Gastroesophageal sphincter (tissue), 3 donors: ENCODE results near the gene MATN1.
A peak's percentile ranks its signal among the peaks of the same experiment; 100 is the strongest.

ENCODE experiments used
- EP300 ChIP-seq: sonication (generic); formaldehyde crosslinking; IDR thresholded peaks from one replicate; pipeline ENCODE4 v1.6.1; 2017; ENCODE audit warnings: antibody characterized with exemption, mild to moderate bottlenecking
- POLR2A ChIP-seq, 2 donors: fragments of 450-650 bp; IDR thresholded peaks; one replicate each; pipeline ENCODE4 v1.6.1; 2017; ENCODE audit warnings: antibody characterized with exemption in 2 of 2, mild to moderate bottlenecking in 2 of 2, moderate library complexity in 1 of 2
- POLR2AphosphoS5 ChIP-seq: sonication (generic); formaldehyde crosslinking; IDR thresholded peaks from one replicate; pipeline ENCODE4 v1.6.1; 2017; ENCODE audit warnings: antibody characterized with exemption
- TF ChIP-seq, protein P1 (sequence below), 4 experiments: fragments of 200-600 bp in 2 of 4; fragments of 450-650 bp in 2 of 4; sonication (generic) in 1 of 4; IDR thresholded peaks; one replicate each; pipeline ENCODE4 v1.5.1; 2017 to 2019; ENCODE audit warnings: antibody characterized with exemption in 4 of 4, mild to moderate bottlenecking in 2 of 4, moderate library complexity in 2 of 4

DNA sequence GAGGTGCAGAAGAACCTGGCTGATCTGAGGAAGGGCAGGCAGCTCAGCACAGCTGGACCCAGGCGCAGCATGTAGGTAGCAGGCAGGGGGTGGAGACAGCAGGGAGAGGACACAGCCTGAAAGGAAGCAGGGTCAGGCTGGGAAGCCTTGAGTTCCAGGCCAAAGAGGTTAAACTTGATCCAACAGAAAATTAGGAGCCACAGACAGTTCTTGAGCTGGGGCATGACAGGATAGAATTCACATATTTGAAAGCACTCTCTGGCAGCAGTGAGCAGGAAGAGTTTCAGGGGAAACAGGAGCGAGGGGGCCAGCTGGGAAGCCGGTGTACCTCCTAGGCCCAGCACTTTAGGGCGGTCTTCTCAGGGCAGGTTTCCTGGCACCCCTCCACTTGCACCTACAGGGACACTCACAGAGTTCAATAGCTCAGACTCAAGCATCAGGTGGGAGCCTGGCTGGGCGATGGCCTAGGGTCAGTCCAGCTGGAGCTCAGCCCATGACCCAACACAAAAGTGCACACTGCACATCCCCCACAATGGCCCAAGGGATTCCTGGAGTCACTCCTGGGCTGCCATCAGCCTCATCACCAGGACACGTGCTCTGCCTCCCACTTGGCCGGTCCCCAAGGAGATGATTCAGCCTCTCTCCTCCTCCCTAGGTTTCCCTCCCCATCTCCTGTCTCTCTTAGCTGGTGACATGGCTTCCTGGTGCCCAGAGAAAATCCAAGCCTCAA lies 22.7 kb downstream of the MATN1 start:
- TF ChIP-seq POLR2A (IDR thresholded peaks at IDR 0.05) (no peak), POLR2AphosphoS5 (peak; percentile 42), EP300 (no peak)
- TF ChIP-seq, protein P1, sequence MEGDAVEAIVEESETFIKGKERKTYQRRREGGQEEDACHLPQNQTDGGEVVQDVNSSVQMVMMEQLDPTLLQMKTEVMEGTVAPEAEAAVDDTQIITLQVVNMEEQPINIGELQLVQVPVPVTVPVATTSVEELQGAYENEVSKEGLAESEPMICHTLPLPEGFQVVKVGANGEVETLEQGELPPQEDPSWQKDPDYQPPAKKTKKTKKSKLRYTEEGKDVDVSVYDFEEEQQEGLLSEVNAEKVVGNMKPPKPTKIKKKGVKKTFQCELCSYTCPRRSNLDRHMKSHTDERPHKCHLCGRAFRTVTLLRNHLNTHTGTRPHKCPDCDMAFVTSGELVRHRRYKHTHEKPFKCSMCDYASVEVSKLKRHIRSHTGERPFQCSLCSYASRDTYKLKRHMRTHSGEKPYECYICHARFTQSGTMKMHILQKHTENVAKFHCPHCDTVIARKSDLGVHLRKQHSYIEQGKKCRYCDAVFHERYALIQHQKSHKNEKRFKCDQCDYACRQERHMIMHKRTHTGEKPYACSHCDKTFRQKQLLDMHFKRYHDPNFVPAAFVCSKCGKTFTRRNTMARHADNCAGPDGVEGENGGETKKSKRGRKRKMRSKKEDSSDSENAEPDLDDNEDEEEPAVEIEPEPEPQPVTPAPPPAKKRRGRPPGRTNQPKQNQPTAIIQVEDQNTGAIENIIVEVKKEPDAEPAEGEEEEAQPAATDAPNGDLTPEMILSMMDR (IDR thresholded peaks at IDR 0.05) = no peak
